Stimulated activated CD4-positive, alpha-beta T cell treated with anti-CD3 and anti-CD28 coated beads, TNF-alpha, amount 100 ng/mL, for 24 hours (primary cell): ENCODE data around the gene APPL2.
"Not testable (repeated sequence)": the region's sequence is repeated elsewhere in the genome, so short reads cannot be mapped to it uniquely, and the experiment has no call there.

Experiments
- DNase-seq, 3 experiments: peaks; one replicate each; pipeline ENCODE4 v3.0.0-alpha.2; 2020; ENCODE audit warnings: low read depth in 3 of 3

Gene APPL2

GRCh38 chr12:105194947-105195346, 41.0 kb downstream of the APPL2 start:
- no peak for DNase-seq

- DNase-seq: no peak
Measured at GRCh38 chr12:105192624-105193225, 43.2 kb downstream of the APPL2 start.

GRCh38 chr12:105190530-105190929, 45.4 kb downstream of the APPL2 start:
- no peak for DNase-seq

DNA sequence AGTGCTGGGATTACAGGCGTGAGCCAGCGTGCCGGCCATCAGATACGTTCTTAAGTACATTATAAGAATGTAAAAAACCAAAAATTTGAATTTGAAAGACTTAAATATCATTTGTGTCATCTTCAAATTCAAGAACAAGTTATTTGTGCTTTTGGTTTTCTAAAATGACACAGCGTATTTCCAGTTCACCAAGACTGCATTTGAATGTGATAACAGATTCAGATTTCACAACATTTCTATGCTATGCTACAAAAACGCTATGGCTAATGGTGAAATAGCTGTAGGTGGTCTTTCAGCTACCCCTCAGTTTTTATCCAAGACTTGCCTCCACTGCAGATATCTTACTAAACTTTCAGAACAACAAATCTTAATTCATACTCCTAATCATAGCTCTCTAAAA, 46.7 kb downstream of the APPL2 start:
- DNase-seq: no peak

GRCh38 chr12:105183976-105184375, 52.0 kb downstream of the APPL2 start:
- DNase-seq: not testable (repeated sequence)

- DNase-seq: not testable (repeated sequence)
Measured at GRCh38 chr12:105183406-105183805, 52.6 kb downstream of the APPL2 start.

DNA sequence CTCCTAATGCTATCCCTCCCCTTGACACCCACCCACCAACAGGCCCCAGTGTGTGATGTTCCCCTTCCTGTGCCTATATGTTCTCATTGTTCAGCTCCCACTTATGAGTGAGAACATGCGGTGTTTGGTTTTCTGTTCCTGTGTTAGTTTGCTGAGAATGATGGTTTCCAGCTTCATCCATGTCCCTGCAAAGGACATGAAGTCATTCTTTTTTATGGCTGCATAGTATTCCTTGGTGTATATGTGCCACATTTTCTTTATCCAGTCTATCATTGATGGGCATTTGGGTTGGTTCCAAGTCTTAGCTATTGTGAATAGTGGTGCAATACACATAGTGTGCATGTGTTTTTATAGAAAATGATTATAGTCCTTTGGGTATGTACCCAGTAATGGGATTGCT, 56.9 kb downstream of the APPL2 start:
- DNase-seq: not testable (repeated sequence)

DNA sequence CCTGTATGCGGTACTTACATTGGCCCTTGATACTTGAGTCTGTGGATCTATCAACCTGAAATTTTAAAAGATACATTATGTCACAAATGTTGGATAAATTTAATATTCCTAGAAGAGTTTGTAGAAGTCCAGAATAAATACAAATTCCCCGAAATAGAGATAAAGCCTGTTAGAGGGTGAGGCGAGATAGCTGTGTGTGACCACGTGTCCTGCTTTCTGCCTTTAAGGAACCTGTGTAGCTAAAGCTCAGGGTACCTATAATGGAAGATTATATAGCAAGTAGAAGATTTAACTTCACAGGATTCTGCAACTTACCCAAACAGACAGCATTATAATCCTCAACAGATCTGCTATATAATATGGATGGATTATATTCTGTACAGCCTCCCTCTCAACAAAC, 58.8 kb downstream of the APPL2 start:
- DNase-seq: no peak

DNA sequence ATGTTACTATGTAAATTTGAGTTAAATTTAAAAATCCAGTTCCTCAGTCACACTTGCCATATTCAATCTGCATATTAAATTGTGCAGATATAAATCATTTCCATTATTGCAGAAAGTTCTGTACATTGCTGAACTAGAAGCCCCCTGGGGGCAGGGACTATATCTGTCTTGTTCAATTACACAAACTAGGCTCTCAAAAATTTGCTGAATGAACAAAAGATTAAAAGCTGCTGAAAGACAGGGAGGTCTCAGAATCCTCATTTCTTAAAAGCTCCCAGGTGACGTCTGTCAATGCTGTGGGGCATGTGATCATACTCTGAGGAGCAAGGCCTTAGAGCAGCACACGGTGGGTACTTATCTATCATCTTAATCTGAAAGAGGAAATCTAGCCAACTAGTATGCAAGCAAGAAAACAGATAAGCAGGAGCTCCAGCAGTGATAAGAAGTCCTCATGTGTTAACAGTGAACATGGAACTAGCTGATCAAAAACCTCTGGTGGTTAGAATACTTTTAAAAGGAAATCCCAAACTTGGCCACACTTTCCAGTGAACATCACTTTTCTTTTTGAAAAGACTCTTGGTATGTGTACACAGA, 60.5 kb downstream of the APPL2 start:
- DNase-seq: no peak

GRCh38 chr12:105171691-105172436, 64.1 kb downstream of the APPL2 start:
- DNase-seq: no peak

- no peak for DNase-seq
Measured at GRCh38 chr12:105170139-105170538, 65.8 kb downstream of the APPL2 start.

- DNase-seq: no peak
Measured at GRCh38 chr12:105168006-105168405, 68.0 kb downstream of the APPL2 start.

GRCh38 chr12:105167346-105167745, 68.6 kb downstream of the APPL2 start:
- DNase-seq: no peak

GRCh38 chr12:105166736-105167135, 69.2 kb downstream of the APPL2 start:
- no peak for DNase-seq

- no peak for DNase-seq
Measured at GRCh38 chr12:105164068-105164467, 71.9 kb downstream of the APPL2 start.

DNA sequence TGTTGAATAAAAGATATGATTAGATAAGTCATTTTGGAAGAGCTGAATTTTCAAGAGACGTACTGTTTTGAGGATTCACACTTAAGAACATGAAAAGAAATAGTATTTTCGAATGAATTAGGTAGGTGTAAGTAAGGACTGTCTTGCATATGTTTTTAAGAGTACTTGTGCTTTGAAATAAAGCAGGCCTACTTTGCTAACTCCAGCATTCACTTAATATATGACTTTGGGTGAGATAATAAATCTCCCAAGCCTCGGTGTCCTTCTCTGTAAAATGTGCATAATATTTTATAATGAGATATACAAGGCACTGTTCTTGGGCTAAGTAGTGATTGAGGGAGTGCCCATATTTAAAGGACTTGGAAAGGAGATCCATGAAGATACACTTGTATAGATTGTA, 73.8 kb downstream of the APPL2 start:
- DNase-seq: no peak

GRCh38 chr12:105158876-105159275, 77.1 kb downstream of the APPL2 start:
- no peak for DNase-seq

DNA sequence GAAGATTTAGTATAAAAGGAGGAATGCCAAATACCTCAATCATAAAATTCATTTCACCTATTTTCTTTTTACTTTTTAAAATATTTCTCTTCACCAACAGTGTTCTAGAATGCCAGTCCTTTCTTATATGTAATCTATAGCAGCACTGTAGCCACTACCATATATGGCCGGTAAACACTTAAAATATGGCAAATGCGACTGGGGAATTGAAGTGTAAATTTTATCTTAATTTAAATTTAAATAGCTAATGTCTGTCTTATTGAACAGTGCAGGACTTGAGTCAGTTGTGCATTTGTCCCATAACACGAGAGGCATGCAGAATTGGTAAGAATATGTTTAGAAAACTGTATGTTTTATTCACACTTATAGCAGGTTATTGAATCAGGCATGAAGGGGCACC, 78.4 kb downstream of the APPL2 start:
- no peak for DNase-seq

GRCh38 chr12:105156260-105156659, 79.7 kb downstream of the APPL2 start:
- no peak for DNase-seq

- no peak for DNase-seq
Measured at GRCh38 chr12:105142259-105142658, 93.7 kb downstream of the APPL2 start.

DNA sequence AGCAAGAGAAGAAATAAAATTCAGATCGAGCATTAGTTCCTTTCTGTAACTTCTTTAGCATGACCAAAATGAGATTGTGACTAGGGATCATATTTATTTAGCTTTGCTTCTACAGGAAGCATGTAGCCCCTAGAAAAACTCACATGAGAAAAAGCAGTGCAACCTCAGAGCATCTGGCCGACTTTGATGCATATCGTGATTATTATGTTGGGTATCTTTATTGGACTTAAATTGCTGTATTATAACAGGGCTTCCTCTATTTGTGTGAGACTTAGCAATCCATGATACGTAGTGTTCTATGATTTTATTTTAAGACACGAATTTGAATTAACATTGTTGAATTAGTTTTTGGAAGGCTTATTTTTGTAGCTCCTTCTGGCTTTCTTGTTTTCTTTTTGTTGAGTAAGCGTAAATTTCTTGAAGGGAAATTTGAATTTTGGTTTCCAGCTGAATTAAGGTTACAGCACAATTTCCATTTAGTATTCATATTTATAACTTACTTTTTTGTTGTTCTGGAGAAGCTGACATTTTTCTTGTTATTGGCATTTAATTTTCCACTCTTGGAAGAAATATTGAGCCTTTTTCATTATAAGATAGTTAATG, 94.6 kb downstream of the APPL2 start:
- DNase-seq: no peak

DNA sequence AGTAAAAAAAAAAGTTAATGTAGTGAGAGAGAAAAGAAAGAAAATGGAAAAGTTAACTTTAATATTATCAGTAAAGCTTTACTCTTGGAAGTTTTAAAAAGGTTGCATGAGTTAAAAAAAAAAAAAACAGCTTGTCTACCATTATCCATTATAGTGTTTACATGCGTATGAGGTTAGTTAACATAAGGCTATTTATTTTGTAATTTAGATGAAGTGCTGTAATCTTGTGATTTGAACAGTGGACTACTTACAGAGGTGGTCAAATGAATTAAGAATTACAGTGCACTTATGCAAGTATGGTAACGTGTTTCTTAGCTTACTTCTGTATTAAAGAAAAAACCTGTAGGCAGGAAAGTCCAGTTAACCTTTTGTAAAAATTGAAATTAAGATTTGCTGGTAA, 97.7 kb downstream of the APPL2 start:
- no peak for DNase-seq
